Measurements from ENCODE around the gene CEP131.

Gene CEP131

DNA sequence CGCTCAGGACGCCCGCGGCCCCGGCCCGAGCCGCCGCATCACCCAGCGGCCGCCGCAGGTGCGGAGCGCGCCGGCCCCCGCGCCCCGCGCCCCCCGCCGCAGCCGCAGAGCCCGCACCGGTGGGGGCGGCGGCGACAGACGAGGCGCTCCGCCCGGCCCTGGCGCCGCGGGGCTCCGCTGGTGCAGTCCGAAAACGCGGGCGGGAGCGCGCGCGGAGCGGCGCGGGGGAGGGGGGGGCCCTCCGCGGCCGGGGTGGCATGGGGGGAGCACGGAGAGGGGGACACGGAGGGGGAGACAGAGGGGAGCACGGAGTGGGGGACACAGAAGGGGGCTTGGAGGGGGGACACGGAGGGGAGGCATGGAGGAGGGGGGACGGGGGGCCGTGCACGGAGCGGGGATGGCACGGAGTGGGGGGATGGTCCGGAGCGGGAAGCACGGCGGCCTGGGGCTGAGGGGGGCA, 56.7 kb downstream of the CEP131 start, which contains the start of gene AATK:
TSS of gene AATK (minus strand) at position 189 of the 460 bp plus-strand sequence. CDS start 229 bp downstream, outside the sequence.
- FAIRE-seq, result no peak

GRCh38 chr17:81165246-81166032, 57.3 kb downstream of the CEP131 start, which contains the start of gene PVALEF:
PVALEF (plus strand) TSS chr17:81165507; CDS start chr17:81181227, 15,720 bp downstream.
- no peak for DNase-seq (ENCODE audit: insufficient read length, low spot score)
- no peak for FAIRE-seq
- no peak for TF ChIP-seq POLR2AphosphoS5 (IDR thresholded peaks at IDR 0.05; ENCODE audit: low read depth, low read length)
- TF ChIP-seq TAF1 (IDR thresholded peaks at IDR 0.05; ENCODE audit: low read depth, low read length), result no peak
- TF ChIP-seq POU2F2 (IDR thresholded peaks at IDR 0.05; ENCODE audit: low read depth, low read length), result no peak
- no peak for TF ChIP-seq SPI1 (IDR thresholded peaks at IDR 0.05; ENCODE audit: low read depth, low read length)
- no peak for TF ChIP-seq POLR2A (IDR thresholded peaks at IDR 0.05; ENCODE audit: low read depth, low read length)
- TF ChIP-seq PAX5 (IDR thresholded peaks at IDR 0.05; ENCODE audit: insufficient read depth, low read length, severe bottlenecking), result no peak

More for the DNA sequence above, 56.7 kb downstream of the CEP131 start, which contains the start of gene AATK:
- DNase-seq (ENCODE audit: insufficient read length, low spot score), result no peak
- TF ChIP-seq POLR2AphosphoS5 (IDR thresholded peaks at IDR 0.05; ENCODE audit: low read depth, low read length) (no peak), TAF1 (IDR thresholded peaks at IDR 0.05; ENCODE audit: low read depth, low read length) (no peak), POU2F2 (IDR thresholded peaks at IDR 0.05; ENCODE audit: low read depth, low read length) (no peak), POLR2A (IDR thresholded peaks at IDR 0.05; ENCODE audit: low read depth, low read length) (no peak), SPI1 (IDR thresholded peaks at IDR 0.05; ENCODE audit: low read depth, low read length) (no peak), PAX5 (IDR thresholded peaks at IDR 0.05; ENCODE audit: insufficient read depth, low read length, severe bottlenecking) (no peak)

- no peak for TF ChIP-seq POLR2A (IDR thresholded peaks at IDR 0.05; ENCODE audit: low read depth, low read length)
- no peak for TF ChIP-seq POLR2AphosphoS5 (IDR thresholded peaks at IDR 0.05; ENCODE audit: low read depth, low read length)
- TF ChIP-seq PAX5 (IDR thresholded peaks at IDR 0.05; ENCODE audit: insufficient read depth, low read length, severe bottlenecking), result no peak
- TF ChIP-seq TAF1 (IDR thresholded peaks at IDR 0.05; ENCODE audit: low read depth, low read length), result no peak
- no peak for TF ChIP-seq SPI1 (IDR thresholded peaks at IDR 0.05; ENCODE audit: low read depth, low read length)
- no peak for TF ChIP-seq POU2F2 (IDR thresholded peaks at IDR 0.05; ENCODE audit: low read depth, low read length)
- no peak for DNase-seq (ENCODE audit: insufficient read length, low spot score)
- no peak for FAIRE-seq
Observed at GRCh38 chr17:81164371-81165245, 58.2 kb downstream of the CEP131 start.

GRCh38 chr17:81163703-81164370, 58.9 kb downstream of the CEP131 start:
- DNase-seq (ENCODE audit: insufficient read length, low spot score) (no peak), FAIRE-seq (no peak)
- TF ChIP-seq POU2F2 (IDR thresholded peaks at IDR 0.05; ENCODE audit: low read depth, low read length) (no peak), TAF1 (IDR thresholded peaks at IDR 0.05; ENCODE audit: low read depth, low read length) (no peak), POLR2AphosphoS5 (IDR thresholded peaks at IDR 0.05; ENCODE audit: low read depth, low read length) (no peak), POLR2A (IDR thresholded peaks at IDR 0.05; ENCODE audit: low read depth, low read length) (no peak), SPI1 (IDR thresholded peaks at IDR 0.05; ENCODE audit: low read depth, low read length) (no peak), PAX5 (IDR thresholded peaks at IDR 0.05; ENCODE audit: insufficient read depth, low read length, severe bottlenecking) (no peak)

- no peak for FAIRE-seq
- no peak for DNase-seq (ENCODE audit: insufficient read length, low spot score)
- no peak for TF ChIP-seq TAF1 (IDR thresholded peaks at IDR 0.05; ENCODE audit: low read depth, low read length)
- TF ChIP-seq SPI1 (IDR thresholded peaks at IDR 0.05; ENCODE audit: low read depth, low read length), result no peak
- no peak for TF ChIP-seq POU2F2 (IDR thresholded peaks at IDR 0.05; ENCODE audit: low read depth, low read length)
- TF ChIP-seq POLR2AphosphoS5 (IDR thresholded peaks at IDR 0.05; ENCODE audit: low read depth, low read length), result no peak
- no peak for TF ChIP-seq POLR2A (IDR thresholded peaks at IDR 0.05; ENCODE audit: low read depth, low read length)
- no peak for TF ChIP-seq PAX5 (IDR thresholded peaks at IDR 0.05; ENCODE audit: insufficient read depth, low read length, severe bottlenecking)
Observed at GRCh38 chr17:81163051-81163695, 59.6 kb downstream of the CEP131 start.

GRCh38 chr17:81162491-81162890, 60.3 kb downstream of the CEP131 start:
- no peak for DNase-seq (ENCODE audit: insufficient read length, low spot score)
- no peak for FAIRE-seq

GRCh38 chr17:81161972-81162371, 60.8 kb downstream of the CEP131 start:
- DNase-seq (ENCODE audit: insufficient read length, low spot score), result no peak
- no peak for FAIRE-seq
- TF ChIP-seq PAX5 (IDR thresholded peaks at IDR 0.05; ENCODE audit: insufficient read depth, low read length, severe bottlenecking) (no peak), SPI1 (IDR thresholded peaks at IDR 0.05; ENCODE audit: low read depth, low read length) (no peak), POLR2A (IDR thresholded peaks at IDR 0.05; ENCODE audit: low read depth, low read length) (no peak)

More at GRCh38 chr17:81162491-81162890, 60.3 kb downstream of the CEP131 start:
- TF ChIP-seq POLR2AphosphoS5 (IDR thresholded peaks at IDR 0.05; ENCODE audit: low read depth, low read length), result no peak
- TF ChIP-seq POU2F2 (IDR thresholded peaks at IDR 0.05; ENCODE audit: low read depth, low read length), result no peak
- no peak for TF ChIP-seq TAF1 (IDR thresholded peaks at IDR 0.05; ENCODE audit: low read depth, low read length)
- no peak for TF ChIP-seq SPI1 (IDR thresholded peaks at IDR 0.05; ENCODE audit: low read depth, low read length)
- TF ChIP-seq POLR2A (IDR thresholded peaks at IDR 0.05; ENCODE audit: low read depth, low read length), result no peak
- no peak for TF ChIP-seq PAX5 (IDR thresholded peaks at IDR 0.05; ENCODE audit: insufficient read depth, low read length, severe bottlenecking)

DNA sequence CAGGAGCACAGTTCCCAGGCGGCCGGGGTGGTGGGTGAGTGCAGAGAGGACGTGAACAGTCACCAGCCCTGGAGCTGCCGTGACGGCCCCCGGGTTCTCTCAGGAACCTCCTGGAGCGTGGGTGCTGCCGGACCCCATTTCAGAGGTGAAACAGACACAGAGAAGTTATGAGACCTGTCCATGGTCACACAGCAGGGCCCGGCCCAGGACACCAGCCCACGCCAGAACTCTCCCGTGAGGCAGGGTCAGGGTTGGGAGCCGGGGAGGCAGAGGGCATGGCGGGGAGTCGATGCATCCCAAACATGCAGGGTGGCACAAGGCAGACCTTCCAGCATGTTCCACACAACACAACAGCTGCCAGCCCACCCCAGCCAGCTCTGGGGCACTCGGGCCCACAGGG, 61.2 kb downstream of the CEP131 start:
- DNase-seq (ENCODE audit: insufficient read length, low spot score) (no peak), FAIRE-seq (no peak)
- TF ChIP-seq SPI1 (IDR thresholded peaks at IDR 0.05; ENCODE audit: low read depth, low read length) (no peak), POLR2A (IDR thresholded peaks at IDR 0.05; ENCODE audit: low read depth, low read length) (no peak), TAF1 (IDR thresholded peaks at IDR 0.05; ENCODE audit: low read depth, low read length) (no peak), PAX5 (IDR thresholded peaks at IDR 0.05; ENCODE audit: insufficient read depth, low read length, severe bottlenecking) (no peak), POU2F2 (IDR thresholded peaks at IDR 0.05; ENCODE audit: low read depth, low read length) (no peak), POLR2AphosphoS5 (IDR thresholded peaks at IDR 0.05; ENCODE audit: low read depth, low read length) (no peak)

Measured in GM12891 (cell line).